Activated T-cell treated with anti-CD3 and anti-CD28 coated beads, Interleukin-2, amount 50 U/mL, for 48 hours (primary cell): Measurements from ENCODE around the gene LYSMD1.

Experiments
- DNase-seq, 2 experiments: peaks; one replicate each; pipeline ENCODE4 v3.0.0-alpha.2; 2020

Gene LYSMD1

DNA sequence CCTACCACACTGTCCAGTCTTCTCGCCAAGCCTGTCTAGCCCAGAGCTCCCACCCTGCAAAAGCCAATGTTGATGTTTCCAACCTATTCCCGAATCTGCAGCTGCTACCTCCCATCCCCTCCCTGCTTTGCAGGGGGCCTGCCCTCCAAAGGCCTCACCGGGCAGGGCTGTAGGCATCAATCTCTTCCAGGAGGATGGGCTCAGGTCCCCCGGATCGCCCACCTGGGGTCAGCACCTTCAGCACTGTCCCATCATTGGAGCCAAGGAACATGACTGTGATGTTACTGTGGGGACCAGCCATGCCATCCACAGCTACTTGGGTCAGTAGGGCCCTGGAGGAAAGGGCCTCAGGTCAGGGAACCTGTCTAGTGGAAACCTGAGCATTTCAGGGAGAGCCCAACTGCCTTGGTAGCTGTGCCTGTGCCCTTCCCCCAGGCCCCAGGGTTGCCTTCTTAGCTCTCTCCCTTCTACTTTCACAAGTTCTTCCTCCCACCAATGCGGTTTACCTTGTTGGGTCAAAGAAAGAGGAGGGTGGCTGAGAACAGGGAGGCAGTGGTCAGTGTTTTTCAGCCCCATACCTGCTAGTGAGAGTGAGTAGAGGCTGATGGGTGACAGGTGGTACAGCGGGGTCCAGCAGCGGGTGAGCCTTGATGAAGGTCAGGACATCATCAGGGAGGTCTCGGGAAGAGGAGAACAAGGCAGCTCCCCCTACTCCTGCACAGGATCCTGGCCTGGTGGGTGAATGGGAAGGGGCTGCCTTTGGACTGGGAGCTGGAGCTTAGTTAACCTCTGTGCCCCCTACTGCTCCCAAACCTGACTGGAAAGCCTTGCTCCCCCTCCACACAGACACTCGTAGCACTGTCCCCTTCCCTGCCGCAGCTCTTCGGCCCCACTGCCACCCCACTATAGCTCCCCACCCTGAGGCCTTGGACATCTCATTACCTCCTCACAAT, 30.0 kb downstream of the LYSMD1 start:
- no peak for DNase-seq

- DNase-seq = no peak
Measured at GRCh38 chr1:151134991-151135390, 30.7 kb downstream of the LYSMD1 start.

DNA sequence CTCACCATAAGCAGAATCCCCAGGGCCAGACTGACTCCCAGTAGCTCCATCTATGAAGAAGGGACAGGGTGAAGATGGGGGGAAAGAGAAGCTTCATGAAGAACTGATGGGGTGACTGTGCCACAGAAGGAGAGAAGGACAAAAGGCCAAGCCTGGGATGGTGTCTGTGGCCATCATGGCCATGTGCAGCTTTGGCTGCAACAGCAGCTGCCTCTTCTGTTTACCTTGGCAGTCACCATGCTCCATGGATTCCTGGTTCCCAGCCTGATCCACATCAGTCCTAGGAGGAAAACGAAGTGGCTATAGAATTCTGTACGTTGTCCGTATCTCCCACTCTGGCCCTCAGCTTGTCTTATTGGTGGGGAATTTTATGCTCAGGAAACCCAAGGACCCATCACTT, 31.3 kb downstream of the LYSMD1 start:
- DNase-seq = no peak

DNA sequence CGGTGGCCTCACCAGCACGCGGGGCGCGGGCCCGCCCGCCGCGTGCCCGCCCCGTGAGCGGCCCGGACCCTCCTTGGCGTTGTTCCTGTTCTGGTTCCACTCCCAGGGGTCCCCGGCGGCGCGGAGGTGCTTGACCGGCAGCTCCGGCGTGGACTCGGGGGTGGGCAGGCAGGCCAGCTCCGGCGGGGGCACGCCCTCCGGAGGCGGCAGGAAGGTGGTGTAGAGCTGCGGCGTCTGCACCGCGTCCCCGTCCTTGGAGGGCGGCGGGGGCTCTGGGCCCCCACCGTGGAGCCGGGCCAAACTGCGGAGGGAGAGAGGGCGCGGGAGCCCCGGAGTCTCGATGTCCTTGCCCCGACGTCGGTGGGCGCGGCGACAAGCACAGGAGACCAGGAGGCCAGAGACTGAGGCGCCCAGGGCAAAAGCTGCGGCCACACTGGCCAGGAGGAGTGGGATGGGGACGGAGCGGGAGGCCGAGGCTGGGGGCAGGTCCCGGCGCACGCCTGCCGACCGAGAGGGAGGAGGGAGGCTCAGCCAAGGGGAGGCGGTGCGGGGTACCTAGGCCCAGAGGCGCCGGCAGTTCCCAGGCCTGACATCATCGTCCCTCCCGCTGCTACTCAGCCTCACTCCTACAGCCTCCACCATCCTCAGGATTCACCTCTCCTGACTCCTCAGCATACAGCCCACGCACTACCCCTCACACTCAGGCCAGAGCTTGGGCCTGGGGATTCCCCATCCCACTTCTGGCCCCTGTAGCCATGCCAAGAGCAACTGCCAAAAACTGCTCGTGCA, 32.5 kb downstream of the LYSMD1 start:
- no peak for DNase-seq

DNA sequence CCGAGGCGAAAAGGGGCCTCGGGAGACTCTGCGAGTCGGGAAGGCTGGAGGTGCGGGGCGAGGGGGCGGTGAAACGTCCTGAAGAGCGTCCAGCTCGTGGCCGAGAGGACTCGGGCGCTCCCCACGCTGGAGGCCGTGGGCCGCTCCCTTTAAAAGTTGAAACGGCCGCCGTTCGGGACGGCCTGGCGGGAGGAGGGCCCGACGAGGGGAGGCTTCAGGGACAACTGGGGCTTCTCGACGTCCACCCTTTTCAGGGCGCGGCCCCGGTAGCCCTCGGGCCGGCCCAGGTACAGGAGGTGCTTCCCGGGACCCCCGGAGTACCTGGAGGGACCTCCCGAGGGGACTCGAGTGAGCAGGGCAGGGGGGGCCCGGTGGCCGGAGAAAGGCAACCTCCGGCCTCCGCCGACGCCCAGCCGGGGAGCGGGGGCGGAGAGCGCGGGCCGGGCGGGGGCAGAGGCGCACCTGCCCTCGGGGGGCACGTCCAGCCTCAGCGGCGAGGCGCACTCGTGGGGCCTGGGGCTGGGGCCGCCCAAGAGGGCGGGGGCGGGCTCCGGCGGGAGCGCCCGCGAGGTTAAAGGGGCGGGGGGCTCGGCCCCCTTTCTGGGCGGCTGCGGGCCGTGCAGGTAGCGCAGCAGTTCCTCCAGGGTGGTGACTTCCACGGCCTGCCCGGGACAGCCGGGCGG, 33.2 kb downstream of the LYSMD1 start:
- DNase-seq = no peak

GRCh38 chr1:151131701-151132334, 33.9 kb downstream of the LYSMD1 start:
- DNase-seq = peak in 1 of 2 experiments; percentile 26

DNA sequence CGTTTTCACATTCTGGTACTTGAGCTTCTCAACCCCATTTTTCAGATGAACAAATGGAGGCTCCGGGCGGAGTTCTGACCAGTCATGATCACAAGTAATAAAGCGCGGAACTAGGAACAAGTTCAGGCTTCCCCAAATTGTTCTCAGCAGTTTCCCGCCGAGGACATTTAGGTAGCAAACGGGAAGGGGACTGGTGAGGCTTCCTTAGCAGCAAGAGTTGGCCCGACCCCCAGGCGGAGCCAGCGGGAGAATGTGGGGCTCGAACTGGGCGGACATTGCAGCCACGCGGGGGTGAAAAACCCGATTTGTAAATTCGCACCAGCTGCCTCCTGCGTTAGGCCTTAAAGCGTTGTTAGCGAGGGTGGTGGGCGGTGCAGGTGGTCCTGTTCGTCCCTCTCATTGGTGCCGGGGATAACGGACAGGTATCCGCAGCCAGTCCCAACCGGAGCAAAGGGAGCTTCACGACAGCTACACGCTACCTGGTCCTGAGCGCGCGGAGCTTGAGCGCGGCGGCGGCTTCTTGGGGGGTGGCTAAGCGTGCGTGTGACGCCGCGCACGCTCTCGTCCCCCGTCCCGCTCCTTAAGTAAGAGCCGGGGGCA, 34.6 kb downstream of the LYSMD1 start:
- peak; percentile 86 to 90 for DNase-seq

GRCh38 chr1:151128800-151129199, 36.9 kb downstream of the LYSMD1 start:
- DNase-seq = no peak

- DNase-seq = no peak
Measured at GRCh38 chr1:151124763-151125403, 40.8 kb downstream of the LYSMD1 start.

DNA sequence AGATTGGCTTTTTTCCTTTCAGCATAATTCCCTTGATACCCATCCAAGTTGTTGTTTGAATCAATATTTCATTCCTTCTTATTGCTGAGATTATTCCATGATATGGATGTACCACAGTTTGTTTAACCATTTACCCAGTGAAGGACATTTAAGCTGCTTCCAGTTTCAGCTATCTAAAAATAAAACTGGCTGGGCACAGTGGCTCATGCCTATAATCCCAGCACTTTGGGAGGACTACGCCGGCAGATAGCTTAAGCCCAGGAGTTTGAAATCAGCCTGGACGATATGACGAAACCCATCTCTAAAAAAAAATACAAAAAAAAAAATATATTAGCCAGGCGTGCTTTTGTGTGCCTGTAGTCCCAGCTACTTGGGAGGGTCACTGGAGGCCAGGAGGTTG, 51.8 kb downstream of the LYSMD1 start:
- DNase-seq = no peak
